HuH-7 (cell line): ENCODE data around the gene PDLIM7.

Experiments
- DNase-seq: peaks from one replicate; pipeline ENCODE4 v3.0.0; 2011; ENCODE audit warnings: low spot score

The PDLIM7 gene

DNA sequence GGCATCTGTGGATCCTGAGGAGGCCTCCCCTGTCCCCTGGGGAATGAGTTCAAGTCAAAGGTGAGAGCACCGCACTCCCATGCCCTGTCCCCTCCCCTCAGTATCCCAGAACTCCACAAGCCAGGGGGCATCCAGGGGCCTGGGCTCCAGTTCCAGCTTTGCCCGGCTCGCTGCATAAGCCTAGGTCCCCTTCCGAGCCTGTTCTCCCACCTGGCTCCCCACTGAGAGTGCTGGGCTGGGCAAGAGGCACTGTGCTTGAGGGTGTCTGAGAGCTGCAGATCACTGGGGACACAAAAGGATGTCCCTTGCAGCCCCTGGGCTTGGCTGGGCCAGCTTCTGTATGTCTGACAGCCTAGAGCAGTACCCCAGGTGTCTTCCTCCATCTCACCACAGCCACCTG is 7.7 kb upstream of the PDLIM7 start:
- DNase-seq: no peak

DNA sequence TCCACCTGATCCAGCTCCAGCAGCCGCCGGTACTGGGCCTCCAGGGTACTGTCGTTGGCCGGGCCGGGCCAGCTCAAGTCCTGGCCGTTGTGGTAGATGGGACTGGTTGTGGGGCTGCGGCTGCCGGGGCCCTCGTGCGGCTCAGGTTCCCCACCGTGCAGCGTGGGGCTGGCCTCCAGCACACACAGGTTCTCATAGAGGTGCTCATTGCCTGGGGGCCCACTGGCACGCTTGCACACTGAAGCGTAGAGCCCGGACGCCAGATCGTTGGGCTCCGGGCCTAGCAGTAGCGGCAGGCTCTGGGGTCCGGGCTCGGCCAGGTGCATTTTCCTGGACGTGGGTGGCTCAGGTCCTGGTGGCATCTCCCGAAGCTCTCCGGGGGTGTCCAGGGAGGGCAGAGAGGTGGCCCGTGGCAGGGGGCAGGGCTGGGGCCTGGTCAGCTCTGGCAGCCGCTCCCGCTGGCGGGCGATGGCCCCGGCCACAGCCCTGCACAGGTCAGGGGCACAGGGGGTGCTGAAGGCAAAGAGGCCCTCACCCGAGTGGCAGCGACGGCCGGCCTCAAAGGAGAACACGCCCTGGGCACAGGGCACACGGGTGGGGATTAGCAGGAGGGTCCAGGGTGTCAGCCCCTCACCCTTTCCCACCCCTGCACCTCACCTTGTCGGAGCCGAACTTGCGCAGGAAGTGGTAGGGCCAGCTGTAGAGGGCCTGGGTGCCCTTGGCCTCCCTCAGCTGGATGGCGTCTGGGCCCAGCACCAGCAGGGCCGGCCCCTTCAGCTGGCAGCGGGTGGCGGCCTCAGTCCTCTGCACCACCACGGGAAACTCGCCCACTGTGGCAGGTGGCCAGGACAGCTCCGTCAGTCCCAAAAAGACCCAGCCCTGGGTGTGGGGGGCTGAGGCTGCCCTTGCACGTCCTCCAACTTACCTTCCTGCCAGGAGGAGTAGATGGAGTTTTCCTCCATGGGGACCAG is 7.0 kb upstream of the PDLIM7 start:
- no peak for DNase-seq

- DNase-seq: no peak
These were observed 6.1 kb upstream of the PDLIM7 start for GRCh38 chr5:177503351-177504085.

- no peak for DNase-seq
These were observed 5.5 kb upstream of the PDLIM7 start for GRCh38 chr5:177502886-177503285.

- no peak for DNase-seq
These were observed 4.7 kb upstream of the PDLIM7 start for GRCh38 chr5:177501874-177502678.

GRCh38 chr5:177500685-177501522 is 3.5 kb upstream of the PDLIM7 start:
- peak; percentile 98 for DNase-seq

GRCh38 chr5:177499842-177500241 is 2.4 kb upstream of the PDLIM7 start:
- DNase-seq: no peak

DNA sequence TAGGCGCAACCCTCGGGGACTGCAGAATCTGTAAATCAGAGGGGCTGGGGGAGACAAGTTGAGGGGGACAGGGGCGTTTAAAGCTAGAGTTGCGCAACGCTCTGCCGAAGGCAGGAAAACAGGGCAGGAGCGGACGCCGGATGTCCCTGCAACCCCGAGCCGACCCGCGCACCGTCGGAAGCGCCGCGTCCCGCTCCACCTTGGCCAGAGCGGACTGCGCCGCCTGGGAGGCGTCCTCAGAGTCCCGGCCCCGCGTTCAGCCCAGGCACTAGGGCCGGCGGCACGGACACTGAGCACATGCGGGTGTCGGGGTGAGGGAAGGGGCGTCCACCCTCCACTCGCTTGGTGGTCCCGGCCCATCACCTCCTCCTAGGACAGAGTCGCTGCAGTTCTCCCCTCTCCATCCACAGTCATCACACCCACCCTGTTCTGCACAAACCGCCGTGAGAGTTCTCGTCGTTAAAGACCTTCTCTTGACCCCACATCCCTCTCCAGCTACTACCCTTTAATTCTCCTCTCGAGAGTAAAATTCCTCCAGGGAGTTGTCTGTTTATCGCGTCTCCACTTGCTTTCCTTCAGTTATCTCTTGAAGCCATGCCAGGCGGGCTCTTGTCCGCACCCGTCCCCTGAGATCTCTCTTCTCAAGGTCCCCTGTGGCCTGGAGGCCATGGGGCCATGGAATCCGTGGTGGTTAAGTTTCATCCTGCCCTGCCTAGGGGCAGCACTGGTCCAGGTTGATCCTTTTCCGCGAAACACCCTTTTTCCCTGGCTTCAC is 796 bp upstream of the PDLIM7 start:
- DNase-seq: peak; percentile 58

- peak; percentile 93 for DNase-seq
These were observed 595 bp downstream of the PDLIM7 start for GRCh38 chr5:177496727-177497291.

DNA sequence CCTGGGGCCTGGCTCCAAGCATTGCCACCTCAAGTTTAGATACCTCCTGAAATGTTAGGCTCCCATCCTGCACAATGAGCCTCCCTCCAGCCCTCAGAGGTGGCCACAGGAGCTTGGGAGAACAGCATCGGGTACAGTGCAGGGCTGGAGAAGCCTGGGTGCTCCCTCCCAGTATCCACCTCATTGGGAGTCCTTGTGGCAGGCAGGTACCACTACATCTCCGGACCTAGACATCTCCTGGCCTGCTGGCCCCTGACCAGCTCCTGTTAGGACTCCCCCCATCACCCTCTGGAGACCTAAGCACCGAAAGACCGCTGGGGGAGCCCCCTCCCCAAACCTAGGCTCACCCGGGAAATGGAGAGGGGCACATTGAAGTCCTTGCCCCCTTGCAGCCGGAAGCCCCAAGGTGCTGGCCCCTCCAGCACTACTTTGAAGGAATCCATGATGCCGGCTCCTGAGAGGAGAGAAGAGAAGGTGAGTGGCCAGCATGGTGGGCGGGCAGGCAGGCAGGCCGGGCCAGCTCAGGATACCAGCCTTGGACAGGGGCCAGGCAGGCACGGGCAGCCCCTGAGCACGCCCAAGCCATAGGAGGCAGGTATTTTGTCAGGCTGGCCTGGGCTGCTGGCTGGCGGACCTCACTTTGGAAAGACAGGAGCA is 1.2 kb downstream of the PDLIM7 start:
- DNase-seq: peak; percentile 78

- DNase-seq: no peak
These were observed 2.0 kb downstream of the PDLIM7 start for GRCh38 chr5:177495243-177496060.

GRCh38 chr5:177494346-177495195 is 2.8 kb downstream of the PDLIM7 start:
- no peak for DNase-seq

DNA sequence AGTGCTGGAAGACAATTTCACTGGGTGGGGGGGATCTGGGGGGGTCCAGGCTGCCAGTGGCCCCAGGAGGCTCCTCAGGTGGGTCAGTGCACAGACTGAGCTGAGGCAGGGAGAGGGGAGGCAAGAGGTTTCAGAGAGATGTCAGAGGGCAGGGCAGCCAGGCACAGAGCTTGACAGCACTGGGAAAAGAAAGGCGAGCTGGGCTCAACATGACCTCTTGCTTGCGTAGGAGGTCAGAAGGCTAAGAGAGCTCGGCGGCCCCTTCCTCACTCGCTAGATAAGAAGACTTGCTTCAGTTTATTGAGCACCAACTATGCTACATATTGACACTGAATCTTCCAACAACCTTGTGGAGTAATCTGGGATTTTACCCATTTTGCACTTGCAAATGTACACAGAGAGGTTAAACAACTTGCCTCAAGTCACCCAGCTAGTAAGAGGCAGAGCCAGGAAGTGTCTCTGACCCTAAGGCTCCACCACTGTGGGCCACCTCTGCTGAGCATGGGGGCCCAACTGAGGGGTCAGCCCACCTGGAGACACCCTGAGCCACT is 3.5 kb downstream of the PDLIM7 start:
- no peak for DNase-seq

- no peak for DNase-seq
These were observed 4.6 kb downstream of the PDLIM7 start for GRCh38 chr5:177492841-177493240.

DNA sequence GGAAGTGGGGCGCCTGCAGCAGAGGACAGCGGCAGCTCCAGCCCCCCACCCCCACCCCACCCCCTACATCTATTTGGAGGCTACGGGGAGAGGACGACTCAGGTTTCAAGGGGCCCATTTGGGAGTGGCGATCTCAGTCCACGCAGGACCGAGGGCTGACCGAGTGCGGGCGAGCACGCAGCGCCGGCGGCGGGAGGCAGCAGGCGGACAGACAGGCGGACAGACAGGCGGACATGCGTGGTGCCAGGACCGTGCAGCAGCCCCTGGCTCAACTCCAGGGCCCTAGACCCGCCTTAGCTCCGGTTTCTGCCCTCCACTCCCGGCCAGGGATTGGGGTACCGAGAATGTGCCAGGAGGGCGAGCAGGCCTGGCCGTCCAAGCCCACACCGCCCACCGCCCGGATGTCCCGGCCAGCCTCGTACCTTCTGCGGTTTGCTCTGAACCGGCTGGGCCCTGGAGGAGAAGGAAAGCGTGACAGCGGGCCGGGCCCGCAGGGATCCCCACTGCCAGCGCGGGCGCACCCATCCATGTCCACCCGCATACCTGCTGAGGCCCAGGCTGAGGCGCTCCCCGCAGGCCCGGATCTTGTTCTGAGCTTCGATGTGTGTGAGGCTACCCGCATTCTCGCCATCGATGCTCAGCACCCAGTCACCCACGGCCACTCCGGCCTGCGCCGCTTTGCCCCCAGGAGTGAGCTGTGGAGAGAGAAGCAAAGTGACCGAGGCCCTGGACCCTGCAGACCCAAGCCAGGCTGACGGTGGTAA is 5.2 kb downstream of the PDLIM7 start:
- no peak for DNase-seq

GRCh38 chr5:177491429-177491945 is 5.9 kb downstream of the PDLIM7 start:
- peak; percentile 98 for DNase-seq

GRCh38 chr5:177490992-177491391 is 6.4 kb downstream of the PDLIM7 start:
- DNase-seq: no peak
